Kidney (tissue), 14 donors: ENCODE data around the gene LHB. TPM values are rescaled to one million over a fixed set of nuclear protein-coding genes. Genes with fewer than 3 reads are reported as not detected.

ENCODE experiments used
- DNase-seq, 5 donors: peaks; one replicate each; pipeline ENCODE4 v3.0.0-alpha.2; 2013 to 2020
- FAIRE-seq: peaks from 2 replicates; lab custom pipeline; 2012; peaks lifted over from hg19 to GRCh38; lab: Jason Lieb, UNC
- H3K27ac ChIP-seq, 2 donors: one replicate each; pipeline ENCODE4 v1.7.0; 2013; ENCODE audit warnings: low read depth in 2 of 2, low read length in 2 of 2, inconsistent platforms in 1 of 2
- H3K27me3 ChIP-seq: one replicate; pipeline ENCODE4 v1.7.1; 2013; ENCODE audit warnings: low read length, inconsistent platforms; ENCODE audit not compliant: control insufficient read depth, insufficient read depth
- H3K36me3 ChIP-seq, 3 donors: one replicate each; pipeline versions ENCODE4 v1.7.0 to v1.7.1; 2013; ENCODE audit warnings: low read length in 3 of 3, control low read depth in 1 of 3, inconsistent platforms in 1 of 3; ENCODE audit not compliant: insufficient read depth in 3 of 3, control insufficient read depth in 2 of 3
- H3K4me1 ChIP-seq, 3 donors: one replicate each; pipeline versions ENCODE4 v1.7.0 to v1.7.1; 2013; ENCODE audit warnings: low read length in 3 of 3, inconsistent platforms in 1 of 3, low read depth in 1 of 3; ENCODE audit not compliant: control insufficient read depth in 2 of 3, insufficient read depth in 2 of 3
- H3K4me3 ChIP-seq, 3 donors: one replicate each; pipeline versions ENCODE4 v1.7.0 to v1.8.1; 2013; ENCODE audit warnings: low read length in 3 of 3, control low read depth in 1 of 3, inconsistent platforms in 1 of 3
- H3K9ac ChIP-seq, 3 donors: one replicate each; pipeline versions ENCODE4 v1.7.0 to v1.7.1; 2013; ENCODE audit warnings: low read length in 3 of 3, control low read depth in 1 of 3, inconsistent platforms in 1 of 3
- H3K9me3 ChIP-seq, 3 donors: one replicate each; pipeline versions ENCODE4 v1.7.0 to v1.7.1; 2013; ENCODE audit warnings: low read length in 3 of 3, control low read depth in 1 of 3, inconsistent platforms in 1 of 3; ENCODE audit not compliant: control insufficient read depth in 2 of 3, insufficient read depth in 1 of 3
- CTCF ChIP-seq: IDR thresholded peaks from 3 replicates; pipeline ENCODE4 v1.5.1; 2012; ENCODE audit warnings: mild to moderate bottlenecking, moderate library complexity, borderline replicate concordance; ENCODE audit not compliant: insufficient read depth; ENCODE audit errors: extremely low read depth
- intact Hi-C: fragments of 100-400 bp; cut with DNase I; formaldehyde crosslinking; loops from one replicate; pipeline ENCODE4 v1.11.1; 2022
- microRNA-seq: library from miRNA; unstranded; fragments of <30 nt; microRNA quantifications from one replicate; pipeline ENCODE4 v1.2.0, GENCODE V29; 2020
- polyA plus RNA-seq: library from polyadenylated mRNA; stranded (reverse); fragments of 350-450 nt; fragmentation: Illumina TruSeq; extraction: RNeasy Lipid Tissue Mini Kit (QIAGEN cat#74804); gene quantifications from one replicate; pipeline ENCODE4 v1.2.3, GENCODE V29; 2014; ENCODE audit warnings: low read depth, low replicate concordance; ENCODE audit not compliant: insufficient read depth
- total RNA-seq: library from RNA; stranded (reverse); fragmentation: NEBNext Ultra II Directional; extraction: Animal tissue kit (Norgen Biotek cat#: 25700); gene quantifications from one replicate; pipeline ENCODE4 v1.2.1, GENCODE V29; 2021
- donor health status: control.
- donor health status: control.
- donor health status: control.
- donor health status: control.
- donor health status: control.
- donor health status: DM: yes; HTN: yes; CAD: no.
- donor health status: Normal renal cell carcinoma (clear cell type).

The LHB gene
- total and polyA plus RNA-seq, 2 donors from 2014 or later, result not detected

DNA sequence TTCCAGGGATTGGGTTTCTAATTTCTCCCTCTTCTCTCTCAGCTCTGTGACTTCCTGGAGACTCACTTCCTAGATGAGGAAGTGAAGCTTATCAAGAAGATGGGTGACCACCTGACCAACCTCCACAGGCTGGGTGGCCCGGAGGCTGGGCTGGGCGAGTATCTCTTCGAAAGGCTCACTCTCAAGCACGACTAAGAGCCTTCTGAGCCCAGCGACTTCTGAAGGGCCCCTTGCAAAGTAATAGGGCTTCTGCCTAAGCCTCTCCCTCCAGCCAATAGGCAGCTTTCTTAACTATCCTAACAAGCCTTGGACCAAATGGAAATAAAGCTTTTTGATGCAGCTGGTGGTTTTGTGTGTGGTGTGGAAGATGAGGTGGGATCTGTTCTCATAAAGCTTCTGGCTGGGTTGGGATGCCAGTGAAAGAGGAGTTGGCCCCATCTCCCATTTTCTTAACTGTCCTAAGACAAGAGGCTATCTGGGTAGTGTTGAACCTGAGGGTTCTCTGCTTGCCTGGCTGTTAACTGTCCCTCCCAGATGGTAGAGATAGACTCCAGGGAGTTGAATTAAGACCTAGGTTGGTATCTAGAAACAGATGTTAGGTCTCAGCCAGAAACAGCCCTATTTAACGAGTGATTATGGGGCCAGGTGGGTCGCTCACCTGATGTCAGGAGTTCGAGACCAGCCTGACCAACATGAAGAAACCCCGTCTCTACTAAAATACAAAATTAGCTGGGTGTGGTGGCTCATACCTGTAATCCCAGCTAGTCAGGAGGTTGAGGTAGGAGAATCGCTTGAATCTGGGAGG lies 50.1 kb downstream of the LHB start:
- Histone ChIP-seq H3K9me3 (no peaks in the 10 kb centered on the region), H3K9ac (peak overlapping the region; percentile 52 to 79 (median 74)), H3K27me3 (no peaks in the 10 kb centered on the region), H3K4me3 (peak overlapping the region; percentile 86 to 98 (median 96)), H3K4me1 (peaks cover 0 to 27% (median 24%) of the 10 kb centered on the region in 3 donors), H3K36me3 (peaks cover 3 to 46% (median 4%) of the 10 kb centered on the region in 3 donors), H3K27ac (peak overlapping the region; percentile 35 to 94)
- no peak for TF ChIP-seq CTCF
- DNase-seq (no peak), FAIRE-seq (no peak)
- intact Hi-C loops, result no loop called here

Small RNA genes within 50 kb of the gene (microRNA-seq; reads per million reads assigned to microRNA genes)
- not detected for gene MIR6798

Other genes starting within 250 kb of the LHB start
- 55.3 TPM for gene BCAT2, start 206.1 kb downstream of the LHB start, total RNA-seq
- 69.4 TPM for gene BCAT2, start 206.1 kb downstream of the LHB start, polyA plus RNA-seq
- gene HSD17B14, start 180.6 kb downstream of the LHB start, total RNA-seq, result 5.2 TPM
- gene HSD17B14, start 180.6 kb downstream of the LHB start, polyA plus RNA-seq, result 141 TPM
- 79.1 TPM for gene PLEKHA4, start 148.5 kb downstream of the LHB start, total RNA-seq
- gene PLEKHA4, start 148.5 kb downstream of the LHB start, polyA plus RNA-seq, result 22.9 TPM
- gene PPP1R15A, start 144.7 kb downstream of the LHB start, total RNA-seq, result 45.1 TPM
- 24.7 TPM for gene PPP1R15A, start 144.7 kb downstream of the LHB start, polyA plus RNA-seq
- not detected for gene TULP2, start 118.3 kb downstream of the LHB start, total RNA-seq
- not detected for gene TULP2, start 118.3 kb downstream of the LHB start, polyA plus RNA-seq
- 265 TPM for gene NUCB1, start 116.8 kb downstream of the LHB start, total RNA-seq
- 503 TPM for gene NUCB1, start 116.8 kb downstream of the LHB start, polyA plus RNA-seq
- gene DHDH, start 83.4 kb downstream of the LHB start, total RNA-seq, result 0.60 TPM
- 26.3 TPM for gene DHDH, start 83.4 kb downstream of the LHB start, polyA plus RNA-seq
- gene BAX, start 62.2 kb downstream of the LHB start, total RNA-seq, result 76.7 TPM
- 141 TPM for gene BAX, start 62.2 kb downstream of the LHB start, polyA plus RNA-seq
- gene FTL, start 51.8 kb downstream of the LHB start, total RNA-seq, result 1,841 TPM
- gene FTL, start 51.8 kb downstream of the LHB start, polyA plus RNA-seq, result 17,016 TPM
- 41.5 TPM for gene GYS1, start 23.8 kb downstream of the LHB start, total RNA-seq
- gene GYS1, start 23.8 kb downstream of the LHB start, polyA plus RNA-seq, result 23.9 TPM
- gene RUVBL2, start 23.2 kb downstream of the LHB start, total RNA-seq, result 57.0 TPM
- 83.6 TPM for gene RUVBL2, start 23.2 kb downstream of the LHB start, polyA plus RNA-seq
- not detected for gene CGB3, start 7.2 kb upstream of the LHB start, total RNA-seq
- not detected for gene CGB3, start 7.2 kb upstream of the LHB start, polyA plus RNA-seq
- not detected for gene CGB2, start 14.8 kb upstream of the LHB start, total RNA-seq
- not detected for gene CGB2, start 14.8 kb upstream of the LHB start, polyA plus RNA-seq
- not detected for gene CGB1, start 19.8 kb upstream of the LHB start, total RNA-seq
- not detected for gene CGB1, start 19.8 kb upstream of the LHB start, polyA plus RNA-seq
- not detected for gene CGB5, start 26.8 kb upstream of the LHB start, total RNA-seq
- gene CGB5, start 26.8 kb upstream of the LHB start, polyA plus RNA-seq, result not detected
- not detected for gene CGB8, start 32.0 kb upstream of the LHB start, total RNA-seq
- not detected for gene CGB8, start 32.0 kb upstream of the LHB start, polyA plus RNA-seq
- not detected for gene CGB7, start 40.7 kb upstream of the LHB start, total RNA-seq
- not detected for gene CGB7, start 40.7 kb upstream of the LHB start, polyA plus RNA-seq
- 0.28 TPM for gene NTF4, start 47.7 kb upstream of the LHB start, total RNA-seq
- gene NTF4, start 47.7 kb upstream of the LHB start, polyA plus RNA-seq, result not detected
- gene KCNA7, start 55.6 kb upstream of the LHB start, total RNA-seq, result not detected
- gene KCNA7, start 55.6 kb upstream of the LHB start, polyA plus RNA-seq, result not detected
- 203 TPM for gene SNRNP70, start 68.4 kb upstream of the LHB start, total RNA-seq
- 144 TPM for gene SNRNP70, start 68.4 kb upstream of the LHB start, polyA plus RNA-seq
- gene LIN7B, start 97.3 kb upstream of the LHB start, total RNA-seq, result 4.7 TPM
- gene LIN7B, start 97.3 kb upstream of the LHB start, polyA plus RNA-seq, result 9.7 TPM
- gene C19orf73, start 102.1 kb upstream of the LHB start, total RNA-seq, result 0.82 TPM
- gene C19orf73, start 102.1 kb upstream of the LHB start, polyA plus RNA-seq, result 3.9 TPM
- 7.1 TPM for gene PPFIA3, start 102.5 kb upstream of the LHB start, total RNA-seq
- gene PPFIA3, start 102.5 kb upstream of the LHB start, polyA plus RNA-seq, result 20.0 TPM
- gene HRC, start 138.3 kb upstream of the LHB start, total RNA-seq, result 7.0 TPM
- gene HRC, start 138.3 kb upstream of the LHB start, polyA plus RNA-seq, result 4.2 TPM
- gene TRPM4, start 140.7 kb upstream of the LHB start, total RNA-seq, result 89.1 TPM
- 47.6 TPM for gene TRPM4, start 140.7 kb upstream of the LHB start, polyA plus RNA-seq